ENCODE measurements around the gene ETDB.
"Not testable (repeated sequence)": the region's sequence is repeated elsewhere in the genome, so short reads cannot be mapped to it uniquely, and the experiment has no call there.

The ETDB gene

DNA sequence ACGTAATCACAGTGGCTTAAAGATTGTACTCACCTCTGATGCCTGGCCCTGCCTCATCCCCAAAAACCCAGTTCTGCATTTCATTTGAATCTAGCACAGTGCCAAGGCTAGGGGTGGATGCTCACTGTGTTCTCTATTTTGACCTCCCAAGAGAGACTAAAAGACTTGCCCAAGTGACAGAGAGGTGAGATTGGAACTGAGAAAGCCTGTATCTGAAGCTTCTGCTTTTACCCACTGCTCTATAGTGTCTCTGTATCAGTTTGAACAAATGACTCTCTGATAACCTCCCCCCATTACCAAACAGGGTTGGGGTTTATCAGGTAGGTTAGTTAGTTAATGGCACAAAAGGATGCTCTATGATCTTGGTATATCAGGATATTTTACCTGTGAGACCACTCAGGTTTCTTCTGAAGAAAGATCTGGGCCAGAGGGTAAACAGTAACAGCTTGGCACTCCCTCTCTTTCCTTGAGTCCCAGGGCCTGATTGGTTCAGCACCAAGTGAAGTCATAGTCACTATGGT is at the start of gene ETDB:
Gene ETDB, minus strand, starts transcription at position 471 of the 521 bp plus-strand sequence. CDS start 1,265 bp downstream, outside the sequence.
- DNase-seq: not testable (repeated sequence)

DNA sequence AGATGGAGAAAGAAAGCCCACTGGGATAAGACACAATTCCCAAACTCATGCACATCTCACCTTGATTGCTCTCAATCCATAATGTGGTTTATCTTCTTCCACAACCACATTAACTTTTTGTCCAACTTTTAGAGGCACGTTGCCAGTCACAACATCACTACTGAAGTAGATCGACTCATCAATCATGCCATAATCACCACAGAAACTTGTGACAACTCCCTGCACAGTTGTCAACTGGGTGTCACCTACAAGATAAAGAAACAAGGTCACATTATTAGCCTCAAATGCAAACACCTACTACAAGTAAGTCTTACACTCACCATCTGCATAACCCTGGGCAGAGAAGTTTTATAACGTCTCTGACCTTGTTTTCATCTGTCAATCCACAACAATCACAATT is 49.2 kb upstream of the ETDB start:
- not testable (repeated sequence) for DNase-seq

DNA sequence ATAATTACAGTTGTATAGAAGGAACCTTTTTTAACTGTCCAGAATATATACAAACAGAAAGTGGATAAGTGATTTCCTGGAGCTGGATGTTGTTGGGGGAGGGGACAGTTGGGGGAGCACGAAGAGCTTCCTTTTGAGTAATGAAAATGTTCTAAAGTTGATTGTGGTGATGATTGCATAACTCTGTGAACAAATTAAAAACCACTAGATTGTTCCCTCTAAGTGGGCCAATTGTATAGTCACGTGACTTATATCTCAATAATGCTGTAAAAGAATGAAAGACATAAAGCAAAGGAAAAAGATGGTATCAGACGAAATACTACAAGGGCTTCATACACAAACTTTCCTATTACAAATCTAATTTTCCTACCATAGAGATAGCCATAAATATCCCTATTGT is 48.2 kb upstream of the ETDB start:
- DNase-seq: no peak

DNA sequence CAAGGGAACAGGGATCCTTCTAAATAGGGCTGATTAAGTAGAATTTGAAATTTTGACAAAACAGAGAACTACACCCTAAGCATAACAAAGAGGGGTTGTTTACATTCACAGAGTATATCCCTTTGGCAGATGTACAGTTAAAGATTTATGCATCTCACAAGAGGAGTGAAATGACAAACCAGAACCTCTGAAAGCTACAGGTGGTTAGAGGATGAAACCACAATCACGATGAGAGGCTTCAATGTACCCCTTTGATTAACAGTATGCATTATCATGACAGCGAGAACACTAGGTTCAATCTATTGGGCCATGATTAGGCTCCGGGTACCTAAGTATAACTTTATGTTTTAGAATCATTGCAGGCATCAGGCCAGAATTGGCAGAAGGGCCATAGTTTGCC is 34.4 kb upstream of the ETDB start:
- DNase-seq: not testable (repeated sequence)

DNA sequence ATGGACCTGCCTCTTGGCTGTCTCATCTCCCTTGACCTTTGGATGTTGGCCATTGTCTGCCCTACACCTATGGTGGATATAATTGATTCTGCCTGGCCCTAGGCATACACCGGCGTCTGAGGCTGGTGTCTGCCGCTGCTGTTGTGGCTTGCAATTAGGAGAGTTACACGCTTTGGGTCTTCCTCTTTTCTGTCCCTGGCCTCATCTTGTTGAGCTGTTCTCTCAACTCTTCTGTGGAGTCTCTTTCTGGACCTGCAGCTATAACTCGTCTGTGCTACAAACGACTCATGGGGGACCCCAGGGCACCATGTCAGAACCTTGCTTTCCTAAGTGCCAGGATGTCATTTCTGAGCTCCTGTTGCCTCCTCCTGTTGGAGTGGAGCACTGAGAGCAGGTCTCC is 5.8 kb upstream of the ETDB start:
- DNase-seq: not testable (repeated sequence)

DNA sequence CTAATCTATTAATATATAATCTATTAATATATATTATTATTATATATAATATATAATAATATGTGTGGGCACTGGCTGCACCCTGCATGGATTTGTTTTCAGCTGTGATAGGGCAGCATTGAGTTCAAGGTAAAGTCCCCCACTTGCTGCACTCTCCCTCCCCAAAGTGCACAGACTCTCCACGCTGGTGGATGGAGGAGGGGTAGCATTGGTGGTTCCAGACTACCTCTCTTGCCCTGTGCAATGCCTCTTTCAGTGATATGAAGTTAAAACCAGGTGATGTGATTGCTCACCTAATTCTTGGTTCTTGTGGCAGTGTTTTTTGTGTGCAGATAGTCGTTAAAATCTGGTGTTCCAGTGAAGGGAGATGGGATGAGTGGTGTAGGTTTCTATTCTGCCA is 4.3 kb downstream of the ETDB start:
- not testable (repeated sequence) for DNase-seq

DNA sequence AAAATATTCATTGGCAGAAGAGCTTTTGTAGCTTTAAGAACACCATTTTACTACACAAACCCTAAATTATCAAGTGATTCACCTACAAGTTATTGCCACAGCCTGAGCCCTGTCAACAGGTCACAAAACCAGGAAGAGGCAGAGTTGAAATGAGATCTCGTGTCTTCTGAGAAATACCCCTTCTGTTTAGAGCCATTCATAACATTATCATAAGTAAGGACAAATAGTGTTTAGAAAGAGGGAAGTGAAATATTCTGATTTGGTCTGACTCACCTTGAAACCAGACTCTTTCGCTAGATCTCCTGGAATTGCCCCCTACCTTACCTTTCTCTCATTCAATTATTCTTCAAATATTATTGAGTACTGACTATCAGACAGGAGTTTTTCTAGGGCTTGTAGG is 5.9 kb downstream of the ETDB start:
- DNase-seq: no peak

DNA sequence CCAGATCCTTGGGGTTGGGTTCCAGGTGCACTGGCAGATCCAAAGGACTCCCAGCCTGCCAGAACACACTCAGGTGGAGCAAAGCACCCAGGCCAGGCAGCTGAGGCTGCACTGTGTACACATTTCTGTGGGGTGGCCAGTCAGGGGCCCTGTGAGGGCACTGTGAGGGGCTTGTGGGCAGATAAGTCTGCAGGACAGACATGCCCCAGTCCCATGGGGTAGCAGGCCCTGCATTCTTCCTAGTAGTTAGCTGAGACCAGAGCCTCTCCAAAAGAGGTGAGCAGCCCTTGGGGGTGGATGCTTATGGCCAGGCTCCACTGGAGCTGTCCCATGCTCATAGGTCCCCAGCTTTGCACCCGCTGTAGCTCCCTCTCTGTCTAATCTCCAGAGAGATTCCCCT is 7.6 kb downstream of the ETDB start:
- DNase-seq: no peak

DNA sequence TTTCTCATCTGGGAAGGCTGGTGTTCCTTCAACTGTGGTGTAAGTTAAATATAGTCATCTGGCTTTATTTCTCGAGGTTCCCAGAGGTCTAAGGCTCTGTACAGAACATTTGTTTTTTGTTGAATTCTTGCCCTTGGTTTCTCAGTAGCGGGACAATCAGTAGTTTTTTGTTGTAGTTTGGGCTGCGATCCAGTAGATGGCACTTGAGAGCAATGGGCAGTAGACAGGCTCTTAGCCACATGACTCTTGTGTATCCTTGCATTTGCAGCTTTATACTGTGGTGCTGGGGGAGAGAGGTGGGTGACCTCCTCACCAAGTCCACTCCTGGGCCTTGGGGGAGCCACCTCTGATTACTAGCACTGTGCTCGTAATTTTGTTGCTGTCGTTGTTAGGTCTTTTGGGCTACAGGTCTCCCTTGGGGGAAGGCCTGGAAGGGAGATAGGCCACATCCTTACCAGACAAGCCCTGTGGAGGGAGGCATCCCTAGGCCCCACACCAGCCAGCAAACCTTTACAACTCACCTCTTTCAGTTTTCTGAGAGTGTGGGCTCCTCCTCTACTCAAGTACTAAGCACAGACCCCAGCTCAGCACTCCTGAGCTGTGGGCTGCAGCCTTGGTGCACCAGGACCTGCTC is 8.1 kb downstream of the ETDB start:
- peak; percentile 52 for DNase-seq

DNA sequence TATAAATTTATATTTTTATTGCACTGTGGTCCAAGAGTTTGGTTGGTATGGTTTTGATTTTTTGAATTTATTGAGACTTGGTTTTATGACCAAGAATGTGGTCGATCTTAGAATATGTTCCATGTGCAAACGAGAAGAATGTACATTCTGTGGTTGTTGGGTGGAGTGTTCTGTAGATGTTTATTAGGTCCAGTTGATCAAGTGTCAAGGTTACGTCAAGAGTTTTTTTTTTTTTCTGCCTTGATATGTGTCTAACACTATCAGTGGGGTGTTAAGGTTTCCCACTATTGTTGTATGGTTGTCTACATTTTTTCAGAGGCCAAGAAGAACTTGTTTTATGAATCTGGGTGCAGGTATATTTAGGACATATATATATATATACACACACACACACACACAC is 10.8 kb downstream of the ETDB start:
- no peak for DNase-seq

DNA sequence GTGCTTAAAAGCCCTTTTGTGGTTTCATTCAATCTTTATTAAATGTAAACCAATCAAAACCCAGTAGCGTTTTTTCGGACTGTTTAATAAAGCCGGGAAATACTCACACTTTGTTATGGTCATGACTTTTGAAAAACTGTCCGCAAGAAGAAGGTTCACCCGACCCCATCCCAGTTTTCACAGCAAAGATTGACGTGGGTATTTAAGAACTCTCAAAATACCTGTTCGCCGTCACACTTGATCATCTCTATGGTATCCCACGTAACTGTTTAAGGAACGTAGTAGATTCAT is 20.9 kb downstream of the ETDB start:
- DNase-seq: no peak

DNA sequence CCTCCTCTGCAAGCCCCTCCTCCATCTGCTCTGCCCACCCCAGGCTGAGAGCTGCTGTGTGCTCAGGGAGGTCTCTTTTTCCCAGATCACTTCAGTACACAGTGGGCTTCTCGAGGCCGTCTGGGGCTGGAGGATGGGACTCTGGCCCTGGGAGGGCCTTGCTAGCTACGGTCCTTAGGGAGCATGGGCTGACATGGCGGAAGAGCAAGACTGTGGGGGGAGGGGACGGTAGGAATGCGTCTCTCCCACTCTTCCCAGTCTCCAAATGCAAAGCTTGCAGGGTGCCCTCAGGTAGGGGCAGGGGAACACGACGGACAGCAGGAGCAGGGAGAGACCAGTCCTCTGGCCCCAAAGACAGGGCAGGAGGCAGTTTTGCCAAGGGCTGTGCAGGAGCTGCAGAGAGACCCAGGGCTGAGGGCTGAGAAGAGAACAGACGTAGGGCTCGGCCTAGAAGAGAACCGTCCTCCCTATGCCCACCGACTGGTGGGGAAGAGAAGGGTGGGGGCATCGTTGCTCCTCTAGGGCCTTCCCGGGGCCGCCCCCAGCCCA is 23.1 kb downstream of the ETDB start:
- not testable (repeated sequence) for DNase-seq

DNA sequence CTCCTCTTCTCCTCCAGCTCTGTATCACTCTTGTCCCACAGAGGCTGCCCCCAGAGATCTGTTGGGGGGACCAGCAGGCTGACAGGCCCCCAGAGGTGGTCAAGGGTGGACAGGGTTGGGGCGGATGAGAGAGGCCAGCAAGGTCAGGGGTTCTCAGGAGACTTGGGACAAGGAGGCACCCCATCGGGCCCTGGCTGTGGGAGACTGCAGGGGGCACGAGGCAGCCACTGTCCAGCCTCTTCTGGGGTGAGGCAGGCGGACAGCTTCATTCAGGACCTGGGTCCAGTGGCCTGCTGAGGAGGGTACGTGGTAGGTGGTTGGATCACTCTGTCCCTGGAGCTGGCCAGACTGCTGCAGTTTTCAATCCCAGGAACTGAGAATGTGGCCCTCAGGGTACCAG is 24.6 kb downstream of the ETDB start:
- no peak for DNase-seq

DNA sequence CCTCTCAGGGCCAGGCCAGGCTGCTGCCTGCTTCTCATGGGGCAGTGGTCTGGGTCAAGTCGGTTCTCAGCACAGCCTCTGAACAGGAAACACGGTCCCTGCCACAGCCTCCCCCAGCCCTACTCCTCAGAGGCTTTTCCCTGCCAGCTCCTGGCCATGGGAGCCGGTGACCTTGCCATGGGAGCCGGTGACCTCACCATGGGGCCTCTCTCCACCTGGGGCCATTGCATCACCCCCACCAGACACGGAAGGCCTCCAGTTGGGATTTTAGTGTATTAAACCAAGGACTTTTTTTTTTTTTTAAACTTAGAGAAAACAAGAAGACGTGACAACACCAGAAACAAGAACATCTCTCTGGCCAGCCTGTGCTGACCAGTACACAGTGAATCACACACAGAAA is 25.6 kb downstream of the ETDB start:
- no peak for DNase-seq

DNA sequence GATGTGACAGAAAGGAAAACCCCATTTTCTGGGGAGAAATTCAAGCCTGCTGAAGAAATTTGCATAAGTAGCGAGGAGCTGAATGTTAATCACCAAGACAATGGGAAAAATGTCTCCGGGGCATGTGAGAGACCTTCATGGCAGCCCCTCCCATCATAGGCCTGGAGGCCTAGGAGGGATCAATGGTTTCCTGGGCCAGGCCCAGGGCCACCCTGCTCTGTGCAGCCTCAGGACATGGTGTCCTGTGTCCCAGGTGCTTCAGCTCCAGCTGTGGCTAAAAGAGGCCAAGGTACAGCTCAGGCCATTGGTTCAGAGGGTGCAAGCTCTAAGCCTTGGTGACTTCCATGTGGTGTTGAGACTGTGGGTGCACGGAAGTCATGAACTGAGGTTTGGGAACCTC is 31.2 kb downstream of the ETDB start:
- no peak for DNase-seq

DNA sequence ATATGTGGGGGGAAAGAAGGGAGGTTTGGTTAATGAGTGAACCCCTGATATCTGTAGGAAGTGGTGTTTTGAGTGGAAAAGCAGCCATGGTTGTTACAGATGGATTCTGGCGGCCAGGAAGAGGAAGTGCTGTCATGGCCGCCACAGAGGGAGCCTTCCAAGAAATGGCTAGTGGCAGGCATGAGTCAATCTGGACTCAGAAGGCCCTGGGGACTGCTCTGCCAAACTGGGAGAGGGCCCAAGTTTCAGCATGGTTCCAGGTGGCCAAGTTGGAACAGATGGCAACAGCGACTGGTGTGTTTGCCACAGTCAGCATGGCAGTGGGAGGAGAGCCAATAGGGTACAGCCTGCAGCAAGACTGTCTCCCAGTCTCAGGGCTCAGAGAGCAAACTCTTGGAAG is 32.5 kb downstream of the ETDB start:
- DNase-seq: no peak

DNA sequence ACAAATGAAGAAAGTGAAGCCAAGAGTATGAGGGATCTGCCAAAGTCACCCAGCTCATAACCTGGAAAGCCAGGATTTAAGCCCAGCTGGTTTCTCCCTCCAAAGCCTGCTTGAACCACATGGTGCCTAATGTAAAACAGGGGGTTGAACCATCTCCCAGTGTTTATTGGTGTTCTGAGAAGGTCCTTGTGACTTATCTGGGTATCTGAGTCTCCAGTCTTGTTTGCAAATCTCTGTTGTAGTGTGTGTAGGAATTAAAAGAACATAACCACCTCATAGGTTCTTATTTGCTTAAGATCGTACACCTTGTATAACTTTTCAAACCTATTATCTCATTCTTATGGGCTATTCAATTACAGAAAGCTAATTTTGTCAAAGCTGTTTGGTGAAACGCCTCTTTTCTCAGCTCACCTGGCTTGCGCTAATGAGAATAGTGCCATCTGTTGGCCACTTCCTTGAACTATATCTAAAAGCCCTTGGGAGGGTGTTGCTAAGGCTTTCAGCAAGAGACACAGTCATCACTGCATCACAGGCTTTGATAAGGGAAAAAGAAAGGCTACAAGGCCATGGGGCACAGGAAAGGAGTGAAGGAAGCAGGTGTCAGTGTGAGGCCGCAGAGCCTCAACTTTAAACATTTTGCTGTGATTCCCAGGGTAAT is 34.0 kb downstream of the ETDB start:
- DNase-seq: peak; percentile 75

DNA sequence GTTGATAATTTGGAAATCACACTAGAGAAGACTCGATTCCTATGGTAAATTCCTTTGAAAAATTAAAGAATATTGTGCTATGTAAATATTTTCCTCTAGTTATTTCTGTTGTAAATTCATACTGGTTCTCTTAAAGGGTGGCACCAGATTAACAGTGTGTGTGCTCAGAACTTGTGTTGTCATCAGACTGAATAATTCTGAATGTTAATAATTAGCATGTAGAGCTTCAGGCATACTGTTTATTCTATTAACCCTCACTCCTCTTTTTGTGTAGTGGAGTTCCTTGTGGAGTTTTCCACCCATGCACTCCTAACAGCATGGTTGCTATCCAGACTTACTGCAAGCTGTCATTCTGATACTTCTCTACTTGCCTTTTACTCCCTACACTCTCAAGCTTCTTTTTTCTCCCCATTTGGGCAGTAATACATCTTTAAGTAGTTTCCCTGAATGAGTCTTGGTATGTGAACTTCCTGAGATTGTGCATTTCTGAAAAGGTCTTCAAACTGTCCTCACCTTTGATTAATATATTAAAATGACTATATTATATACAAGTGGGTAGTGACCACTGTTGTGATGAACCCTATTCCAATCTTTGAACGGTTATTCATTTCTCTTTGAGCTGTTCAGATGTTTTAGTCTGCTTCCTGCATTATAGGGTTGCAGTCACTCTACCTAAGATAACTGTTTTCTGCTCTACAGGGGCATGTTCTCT is 38.5 kb downstream of the ETDB start:
- no peak for DNase-seq
